NB4 (cell line): ENCODE data around the gene TTLL6.

Experiments used
- DNase-seq: peaks from one replicate; pipeline ENCODE4 v3.0.0; 2010; ENCODE audit warnings: low read depth
- H3K4me3 ChIP-seq: one replicate; pipeline ENCODE4 v1.5.1; 2011; ENCODE audit warnings: mild to moderate bottlenecking, low read depth, low read length, moderate library complexity
- MAX ChIP-seq: IDR thresholded peaks from 2 replicates; pipeline ENCODE4 v1.6.1; 2011; ENCODE audit warnings: low read depth, low read length
- MYC ChIP-seq: IDR thresholded peaks from 2 replicates; pipeline ENCODE4 v1.6.1; 2011; ENCODE audit warnings: low read depth, low read length
- POLR2A ChIP-seq: IDR thresholded peaks from 2 replicates; pipeline ENCODE4 v1.6.1; 2011; ENCODE audit warnings: mild to moderate bottlenecking; ENCODE audit not compliant: insufficient read length; ENCODE audit errors: extremely low read depth
- TF ChIP-seq, protein P1 (sequence below): IDR thresholded peaks from one replicate; pipeline ENCODE4 v1.5.1; 2012; ENCODE audit warnings: low read depth, low read length

The TTLL6 gene

DNA sequence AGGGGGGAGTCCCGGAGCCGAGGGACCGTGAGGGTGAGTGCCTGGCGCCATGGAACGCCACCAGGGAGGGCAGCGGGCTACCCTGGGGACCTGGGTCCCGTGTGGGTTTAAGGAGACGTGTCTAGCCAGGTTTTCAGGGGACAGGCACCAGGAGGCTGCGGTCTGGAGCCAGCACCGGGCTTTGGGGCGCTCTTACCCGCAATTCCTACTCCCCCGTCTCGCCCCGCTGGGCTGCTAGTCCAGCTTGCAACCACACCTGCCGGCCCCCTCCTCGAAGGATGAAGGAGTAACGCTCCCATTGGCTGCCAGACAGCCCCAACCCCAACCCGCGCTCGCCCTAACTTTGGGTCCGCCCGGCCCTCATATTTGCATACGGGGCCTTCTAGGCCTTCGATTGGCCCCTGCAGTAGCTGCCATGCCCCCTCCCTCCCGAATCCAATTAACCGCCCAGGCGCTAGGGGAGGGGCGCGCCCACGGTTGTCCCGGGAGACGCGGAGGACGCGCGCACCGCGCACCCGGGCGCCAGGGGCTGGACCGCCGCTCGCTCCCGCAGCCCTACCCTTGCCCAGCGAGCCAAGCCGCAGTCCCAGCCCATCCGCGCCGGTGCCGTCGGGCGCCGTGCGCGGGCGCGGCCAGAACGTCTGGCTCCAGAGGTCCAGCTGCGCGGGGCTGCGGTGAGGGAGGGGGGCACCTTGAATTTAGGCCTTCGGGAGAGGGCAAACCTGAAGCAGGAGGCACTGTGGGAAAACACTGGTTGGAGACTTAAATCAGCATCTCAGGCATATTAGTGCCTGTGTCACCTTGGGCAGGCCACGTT lies at the start of gene TTLL6:
TSS of gene TTLL6 (minus strand) at position 456 of the 817 bp plus-strand sequence. CDS start at position 299, 157 bp downstream.
- peak; percentile 94 for DNase-seq
- peak within 1 kb of the TSS; percentile 25 for H3K4me3 ChIP-seq
- TF ChIP-seq MAX, result 0 out of 2 replicates have a peak, but pooled peaks have one; percentile 7
- TF ChIP-seq, protein P1, sequence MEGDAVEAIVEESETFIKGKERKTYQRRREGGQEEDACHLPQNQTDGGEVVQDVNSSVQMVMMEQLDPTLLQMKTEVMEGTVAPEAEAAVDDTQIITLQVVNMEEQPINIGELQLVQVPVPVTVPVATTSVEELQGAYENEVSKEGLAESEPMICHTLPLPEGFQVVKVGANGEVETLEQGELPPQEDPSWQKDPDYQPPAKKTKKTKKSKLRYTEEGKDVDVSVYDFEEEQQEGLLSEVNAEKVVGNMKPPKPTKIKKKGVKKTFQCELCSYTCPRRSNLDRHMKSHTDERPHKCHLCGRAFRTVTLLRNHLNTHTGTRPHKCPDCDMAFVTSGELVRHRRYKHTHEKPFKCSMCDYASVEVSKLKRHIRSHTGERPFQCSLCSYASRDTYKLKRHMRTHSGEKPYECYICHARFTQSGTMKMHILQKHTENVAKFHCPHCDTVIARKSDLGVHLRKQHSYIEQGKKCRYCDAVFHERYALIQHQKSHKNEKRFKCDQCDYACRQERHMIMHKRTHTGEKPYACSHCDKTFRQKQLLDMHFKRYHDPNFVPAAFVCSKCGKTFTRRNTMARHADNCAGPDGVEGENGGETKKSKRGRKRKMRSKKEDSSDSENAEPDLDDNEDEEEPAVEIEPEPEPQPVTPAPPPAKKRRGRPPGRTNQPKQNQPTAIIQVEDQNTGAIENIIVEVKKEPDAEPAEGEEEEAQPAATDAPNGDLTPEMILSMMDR, result no peak

GRCh38 chr17:48860456-48860855 lies 43.4 kb upstream of the TTLL6 start:
- no peak overlapping the region for H3K4me3 ChIP-seq
- TF ChIP-seq, protein P1, result no peak
- no peak for TF ChIP-seq MYC
- TF ChIP-seq MAX, result no peak
- TF ChIP-seq POLR2A, result no peak
- DNase-seq, result no peak

GRCh38 chr17:48860034-48860433 lies 43.0 kb upstream of the TTLL6 start:
- no peak for DNase-seq
- TF ChIP-seq POLR2A (no peak), MYC (no peak), MAX (no peak)
- TF ChIP-seq, protein P1, result no peak
- H3K4me3 ChIP-seq, result no peak overlapping the region

DNA sequence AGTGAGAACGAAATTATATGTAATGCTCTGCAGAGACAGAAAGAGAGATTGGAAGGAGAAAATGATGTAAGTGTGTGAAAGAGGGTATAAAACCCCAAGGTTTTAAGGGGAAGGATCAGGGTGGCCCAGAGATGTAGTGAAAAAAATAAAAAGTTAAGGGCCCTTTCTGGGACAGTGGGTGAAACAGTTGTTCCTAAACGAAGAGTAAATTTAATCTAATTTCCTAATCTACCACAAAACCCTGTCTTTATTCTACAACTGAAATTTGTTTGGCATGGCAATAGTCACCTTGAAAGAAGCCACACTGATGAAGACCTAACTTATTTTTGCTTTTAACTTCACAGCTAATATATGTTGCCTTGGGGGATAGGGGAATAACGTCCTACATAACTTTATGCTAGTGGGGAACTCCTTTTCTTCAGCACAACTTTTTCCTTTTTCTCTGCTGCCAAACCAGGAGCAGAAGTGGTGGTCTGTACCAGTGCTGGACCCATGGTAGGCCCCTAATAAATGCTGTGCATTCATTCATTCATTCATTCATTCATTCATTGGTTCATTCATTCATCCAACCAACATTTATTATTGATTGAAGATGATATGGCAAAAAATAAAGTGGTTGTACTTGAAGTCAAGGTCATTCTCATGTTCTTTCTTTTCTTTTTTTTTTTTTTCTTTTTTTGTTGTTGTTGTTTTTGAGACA lies 39.2 kb upstream of the TTLL6 start:
- no peak overlapping the region for H3K4me3 ChIP-seq
- DNase-seq, result no peak
- TF ChIP-seq POLR2A, result no peak
- TF ChIP-seq, protein P1, result no peak
- no peak for TF ChIP-seq MYC
- TF ChIP-seq MAX, result no peak

DNA sequence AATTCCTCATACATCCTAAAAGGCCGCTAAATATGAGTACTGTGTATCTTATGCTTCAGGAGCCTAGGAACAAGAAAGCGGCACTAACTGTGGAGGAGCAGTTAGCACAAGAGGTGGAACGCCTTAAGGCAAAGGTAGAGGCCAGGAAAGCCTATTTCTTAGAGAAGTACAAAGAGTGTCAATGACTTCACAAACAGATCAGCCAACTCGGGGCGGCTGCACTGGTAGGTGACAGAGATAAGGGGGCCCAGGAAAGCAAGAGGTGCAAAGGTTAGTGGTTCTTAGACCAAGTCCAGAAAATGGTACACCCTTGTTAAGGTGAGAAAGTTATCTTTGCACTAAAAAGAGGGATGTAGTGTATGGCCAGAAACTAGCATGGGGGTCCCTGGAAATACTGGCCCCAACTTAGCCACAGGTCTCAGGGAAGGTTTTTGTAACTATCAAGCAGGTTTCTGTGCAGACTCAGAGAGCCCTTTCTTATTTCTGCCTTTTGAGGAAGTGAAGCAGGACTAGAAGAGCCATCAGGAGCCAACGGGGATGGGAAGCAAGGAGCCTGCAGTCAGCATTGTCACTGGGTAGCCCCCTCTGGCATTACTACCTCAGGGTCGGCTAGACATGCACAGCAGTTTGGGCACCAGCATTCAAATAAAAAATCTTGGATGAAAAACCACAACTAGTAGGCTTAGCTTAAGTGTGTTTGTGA lies 37.9 kb upstream of the TTLL6 start:
- TF ChIP-seq MAX, result no peak
- TF ChIP-seq POLR2A, result no peak
- DNase-seq, result no peak
- no peak overlapping the region for H3K4me3 ChIP-seq
